Adrenal gland (tissue), 5 donors: ENCODE data around the gene DNAH9.

Experiments used
- POLR2A ChIP-seq, 2 donors: fragments of 450-650 bp; IDR thresholded peaks; one replicate each; pipeline ENCODE4 v1.6.1; 2017; ENCODE audit warnings: antibody characterized with exemption in 2 of 2, mild to moderate bottlenecking in 2 of 2, moderate library complexity in 1 of 2
- TF ChIP-seq, protein P1 (sequence below), 6 experiments: fragments of 450-650 bp in 4 of 6; fragments of 200-600 bp in 2 of 6; sonication (generic) in 1 of 6; IDR thresholded peaks; 1 replicate in 5 of 6; 2 replicates in 1 of 6; pipeline versions ENCODE4 v1.5.1 to v1.8.0; 2016 to 2021; ENCODE audit warnings: antibody characterized with exemption in 6 of 6, mild to moderate bottlenecking in 2 of 6, moderate library complexity in 1 of 6
- donor health status: DM: no; HTN: no; CAD: no.

DNA sequence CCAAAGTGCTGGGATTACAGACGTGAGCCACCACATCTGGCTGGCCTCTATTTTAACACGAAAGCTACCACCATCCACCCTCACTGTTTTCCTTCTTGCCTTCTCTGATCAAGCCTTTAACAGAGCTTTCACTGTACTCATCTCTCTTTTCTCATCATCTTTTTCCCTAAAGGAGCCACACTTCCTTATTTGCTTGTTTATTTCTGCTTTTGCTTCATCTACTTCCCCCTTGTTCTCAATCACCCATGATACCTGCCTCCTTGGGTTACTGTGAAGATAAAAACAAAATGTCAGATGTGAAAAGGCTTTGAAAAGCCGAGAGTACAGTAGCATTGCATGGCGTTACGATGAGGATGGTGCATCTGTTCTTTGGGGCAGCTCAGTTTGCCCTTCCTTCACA is 319.1 kb downstream of the DNAH9 start:
- TF ChIP-seq, protein P1, sequence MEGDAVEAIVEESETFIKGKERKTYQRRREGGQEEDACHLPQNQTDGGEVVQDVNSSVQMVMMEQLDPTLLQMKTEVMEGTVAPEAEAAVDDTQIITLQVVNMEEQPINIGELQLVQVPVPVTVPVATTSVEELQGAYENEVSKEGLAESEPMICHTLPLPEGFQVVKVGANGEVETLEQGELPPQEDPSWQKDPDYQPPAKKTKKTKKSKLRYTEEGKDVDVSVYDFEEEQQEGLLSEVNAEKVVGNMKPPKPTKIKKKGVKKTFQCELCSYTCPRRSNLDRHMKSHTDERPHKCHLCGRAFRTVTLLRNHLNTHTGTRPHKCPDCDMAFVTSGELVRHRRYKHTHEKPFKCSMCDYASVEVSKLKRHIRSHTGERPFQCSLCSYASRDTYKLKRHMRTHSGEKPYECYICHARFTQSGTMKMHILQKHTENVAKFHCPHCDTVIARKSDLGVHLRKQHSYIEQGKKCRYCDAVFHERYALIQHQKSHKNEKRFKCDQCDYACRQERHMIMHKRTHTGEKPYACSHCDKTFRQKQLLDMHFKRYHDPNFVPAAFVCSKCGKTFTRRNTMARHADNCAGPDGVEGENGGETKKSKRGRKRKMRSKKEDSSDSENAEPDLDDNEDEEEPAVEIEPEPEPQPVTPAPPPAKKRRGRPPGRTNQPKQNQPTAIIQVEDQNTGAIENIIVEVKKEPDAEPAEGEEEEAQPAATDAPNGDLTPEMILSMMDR (IDR thresholded peaks at IDR 0.05): no peak
- no peak for TF ChIP-seq POLR2A (IDR thresholded peaks at IDR 0.05)
